ENCODE results near the gene GALR3. TPM values are rescaled to one million over a fixed set of nuclear protein-coding genes. Genes with fewer than 3 reads are reported as not detected.

The GALR3 gene
- total RNA-seq, 1 experiment from 2014 or later = not detected

DNA sequence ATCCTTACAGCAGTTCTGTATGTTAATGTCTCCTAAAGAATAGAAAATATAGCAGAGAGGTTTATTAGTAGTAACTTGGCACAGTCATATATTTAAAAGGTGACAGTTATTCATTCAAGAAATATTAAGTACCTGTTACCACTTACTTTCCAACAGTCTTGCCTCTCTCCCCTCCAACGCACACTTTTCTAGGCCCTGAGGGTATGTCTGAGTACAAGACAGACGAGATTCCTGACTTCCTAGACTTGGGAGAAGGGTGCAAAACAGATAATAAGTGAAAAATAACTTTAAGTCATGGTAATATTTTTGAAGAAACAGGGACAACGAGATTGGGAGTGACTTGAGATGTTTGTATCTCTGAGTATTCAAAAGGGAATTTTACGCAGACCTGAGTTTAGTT lies 27.6 kb downstream of the GALR3 start:
- in situ Hi-C loops (cut with HindIII; ENCODE audit: low pct_unique_long_range_greater_than_20kb, low sequenced_read_pairs) = no loop called here
- no peak for TF ChIP-seq CTCF (IDR thresholded peaks at IDR 0.05)
- TF ChIP-seq TCF7L2 (IDR thresholded peaks at IDR 0.05; ENCODE audit: low read depth, low read length) = no peak
- TF ChIP-seq SIN3A (IDR thresholded peaks at IDR 0.05; ENCODE audit: borderline replicate concordance, insufficient read depth, low read depth, low read length) = no peak
- no peak for TF ChIP-seq REST (IDR thresholded peaks at IDR 0.05; ENCODE audit: insufficient read depth in 1 of 2, low read depth in 2 of 2, low read length in 1 of 2)
- no peak for TF ChIP-seq POLR2AphosphoS5 (IDR thresholded peaks at IDR 0.05; ENCODE audit: low read depth, low read length)
- Histone ChIP-seq H3K4me3 (ENCODE audit: low read depth in 2 of 2, low read length in 2 of 2) (0 out of 4 replicates have a peak overlapping the region, but pooled peaks of 1 of the 2 experiments have one; percentile 99), H3K27ac (ENCODE audit: low read length) (no peak overlapping the region), H3K9me3 (ENCODE audit: control insufficient read depth, insufficient read depth, low read depth, low read length) (no peaks in the 10 kb centered on the region), H3K4me1 (ENCODE audit: control insufficient read depth, insufficient read depth, low read length) (0 out of 2 replicates have a peak, but pooled peaks cover 3% of the 10 kb centered on the region), H3K27me3 (ENCODE audit: control insufficient read depth, insufficient read depth, low read length) (no peaks in the 10 kb centered on the region), H3K36me3 (ENCODE audit: control insufficient read depth, insufficient read depth, low read length) (peaks cover 21% of the 10 kb centered on the region)
- intact Hi-C loops (cut with micrococcal nuclease; ENCODE audit: unreplicated experiment) = no loop called here
- CTCF ChIA-PET = no interaction called here
- DNase-seq (ENCODE audit: low read depth, low spot score) (no peak), ATAC-seq (no peak)
- POLR2A ChIA-PET = no interaction called here
- TSS peak; percentile 58 for BruUV-seq (replicated peaks)

- ATAC-seq (no peak), DNase-seq (ENCODE audit: low read depth, low spot score) (no peak)
- in situ Hi-C loops (cut with HindIII; ENCODE audit: low pct_unique_long_range_greater_than_20kb, low sequenced_read_pairs) = no loop called here
- ChIA-PET CTCF (no interaction called here), POLR2A (no interaction called here)
- 0 out of 2 replicates have a peak, but pooled peaks cover 3% of the 10 kb centered on the region for H3K4me1 ChIP-seq (ENCODE audit: control insufficient read depth, insufficient read depth, low read length)
- no TSS peak for BruUV-seq (replicated peaks)
- H3K27me3 ChIP-seq (ENCODE audit: control insufficient read depth, insufficient read depth, low read length) = no peaks in the 10 kb centered on the region
- intact Hi-C loops (cut with micrococcal nuclease; ENCODE audit: unreplicated experiment) = no loop called here
- no peaks in the 10 kb centered on the region for H3K9me3 ChIP-seq (ENCODE audit: control insufficient read depth, insufficient read depth, low read depth, low read length)
- H3K4me3 ChIP-seq (ENCODE audit: low read depth in 2 of 2, low read length in 2 of 2) = no peak overlapping the region
- no peak overlapping the region for H3K27ac ChIP-seq (ENCODE audit: low read length)
- peaks cover 21% of the 10 kb centered on the region for H3K36me3 ChIP-seq (ENCODE audit: control insufficient read depth, insufficient read depth, low read length)
- TF ChIP-seq REST (IDR thresholded peaks at IDR 0.05; ENCODE audit: insufficient read depth in 1 of 2, low read depth in 2 of 2, low read length in 1 of 2) (no peak), SIN3A (IDR thresholded peaks at IDR 0.05; ENCODE audit: borderline replicate concordance, insufficient read depth, low read depth, low read length) (no peak), CTCF (IDR thresholded peaks at IDR 0.05) (no peak), TCF7L2 (IDR thresholded peaks at IDR 0.05; ENCODE audit: low read depth, low read length) (no peak), POLR2AphosphoS5 (IDR thresholded peaks at IDR 0.05; ENCODE audit: low read depth, low read length) (no peak)
Measured at GRCh38 chr22:37852418-37852817, 29.2 kb downstream of the GALR3 start.

Measured in Panc1 (cell line).